ENCODE measurements around the gene HAPLN2. TPM values are rescaled to one million over a fixed set of nuclear protein-coding genes. Genes with fewer than 3 reads are reported as not detected.

The HAPLN2 gene
- total and polyA plus RNA-seq, 2 of the 8 experiments (the other 6 are each of a cell fraction or from before 2014, with no cell fraction given) = 0.19 to 0.51 TPM

DNA sequence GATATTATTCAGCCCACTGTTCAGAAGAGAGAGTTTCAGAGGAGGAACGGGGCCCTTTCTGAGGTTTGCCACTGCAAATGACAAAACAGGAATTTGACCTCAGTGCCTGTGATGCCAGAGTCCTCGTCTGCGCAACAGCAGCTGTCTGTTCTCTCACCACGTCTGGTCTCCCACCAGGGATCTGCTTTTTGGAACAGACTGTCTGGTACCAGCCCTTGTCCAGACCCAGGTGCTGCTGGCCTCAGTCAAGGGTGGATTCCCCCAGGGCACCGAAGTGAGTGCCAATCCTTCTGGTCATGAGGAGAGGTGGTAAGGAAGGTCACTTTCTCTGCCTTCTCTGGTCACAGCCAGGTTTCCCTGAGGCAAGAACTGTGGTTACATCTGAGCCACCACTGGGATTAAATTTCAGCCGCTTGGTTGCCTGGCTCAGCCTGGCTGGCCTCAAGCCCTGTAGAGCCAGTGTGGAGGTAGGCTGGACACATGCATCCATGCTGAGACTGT, 20.4 kb downstream of the HAPLN2 start:
- Histone ChIP-seq H3K36me3 (ENCODE audit: control insufficient read depth in 2 of 4, insufficient read depth in 4 of 4, low read length in 3 of 4) (no peaks in the 10 kb centered on the region), H3K27me3 (replicated peaks in 1 of 4; ENCODE audit: control insufficient read depth in 3 of 4, extremely low read depth in 1 of 4, insufficient read depth in 3 of 4, low read length in 3 of 4) (peaks cover 7 to 63% (median 54%) of the 10 kb centered on the region in 4 experiments), H3K4me3 (ENCODE audit: extremely low read depth in 1 of 4, insufficient read depth in 2 of 4, low read depth in 3 of 4, low read length in 4 of 4) (no peak overlapping the region), H2AK5ac (ENCODE audit: low read depth, low read length) (0 out of 2 replicates have a peak overlapping the region, but pooled peaks have one; percentile 34), H2BK12ac (ENCODE audit: low read depth, low read length) (peak overlapping the region; percentile 78; the same call in 1 of the 2 replicates), H3K4me1 (replicated peaks in 1 of 4; ENCODE audit: control insufficient read depth in 3 of 4, insufficient read depth in 4 of 4, low read length in 3 of 4) (peaks cover 3 to 21% (median 15%) of the 10 kb centered on the region in 4 experiments), H3K79me2 (ENCODE audit: control insufficient read depth in 1 of 2, insufficient read depth in 2 of 2, low read length in 2 of 2) (no peaks in the 10 kb centered on the region), H3K4me2 (ENCODE audit: insufficient read depth in 1 of 2, low read depth in 2 of 2, low read length in 2 of 2) (no peak overlapping the region), H3K9ac (replicated peaks in 1 of 4; ENCODE audit: extremely low read depth in 1 of 4, low read depth in 3 of 4, low read length in 3 of 4) (no peak overlapping the region), H3K56ac (replicated peaks; ENCODE audit: insufficient read length, low read depth, low read length) (no peak overlapping the region), H4K20me1 (replicated peaks in 1 of 2; ENCODE audit: control insufficient read depth in 1 of 2, insufficient read depth in 2 of 2, low read length in 2 of 2) (peaks cover 0 to 2% of the 10 kb centered on the region in 2 experiments), H3K23ac (ENCODE audit: insufficient read length) (no peak overlapping the region), H3K14ac (ENCODE audit: insufficient read length) (no peak overlapping the region), H4K91ac (replicated peaks; ENCODE audit: insufficient read length, low read length) (peak overlapping the region; percentile 41), H3K9me3 (ENCODE audit: insufficient read depth in 2 of 2, low read depth in 1 of 2, low read length in 1 of 2) (no peaks in the 10 kb centered on the region), H4K5ac (ENCODE audit: insufficient read length, low read depth, low read length) (no peak overlapping the region), H2BK15ac (ENCODE audit: low read length) (peak overlapping the region; percentile 85; the same call in 1 of the 2 replicates), H2BK20ac (ENCODE audit: low read length) (0 out of 2 replicates have a peak overlapping the region, but pooled peaks have one; percentile 41), H2BK120ac (replicated peaks; ENCODE audit: low read depth, low read length) (no peak overlapping the region), H3K18ac (ENCODE audit: extremely low read depth, low read length) (no peak overlapping the region), H3K27ac (ENCODE audit: low read depth, low read length) (no peak overlapping the region), H2BK5ac (ENCODE audit: low read depth, low read length) (no peak overlapping the region), H3K79me1 (ENCODE audit: low read depth, low read length) (no peaks in the 10 kb centered on the region; the same call in 1 of the 2 replicates), H2AFZ (ENCODE audit: low read length) (no peak overlapping the region), H3K4ac (replicated peaks; ENCODE audit: insufficient read length, low read depth, low read length) (no peak overlapping the region), H3K23me2 (ENCODE audit: low read depth, low read length) (peaks cover 11% of the 10 kb centered on the region; the same call in 1 of the 2 replicates), H4K8ac (ENCODE audit: extremely low read depth, insufficient read depth, low read length) (no peak overlapping the region)
- 88% methylated on average over 6 of the region's 6 CpGs; no CpG with 5 or more reads in 1 of the 2 experiments for WGBS, 2 experiments (ENCODE audit: extremely low coverage in 1 of 2, insufficient coverage in 1 of 2, insufficient read length in 1 of 2, insufficient replicate concordance in 2 of 2, low coverage in 1 of 2, low lambda C conversion rate in 2 of 2, missing lambda C conversion rate in 1 of 2)
- DNase-seq (ENCODE audit: low read depth in 1 of 2, low spot score in 2 of 2) = no peak
- ChIA-PET CTCF (ENCODE audit: partially characterized antibody) (interaction anchor here (0.6 to 43.0 kb wide), 6 partner anchors 4 to 195 kb away, joined by 3 to 868 read pairs (median 522); partner anchors contain the start of genes BCAN, HAPLN2, NES and TTC24), POLR2A (ENCODE audit: partially characterized antibody) (interaction anchor here (0.9 to 1.7 kb wide), 3 partner anchors 20 to 38 kb away, joined by 3 to 6 read pairs (median 3); partner anchors contain the start of gene HAPLN2)
- no peak for FAIRE-seq
- TF ChIP-seq MAFK (IDR thresholded peaks at IDR 0.05; ENCODE audit: low read depth, low read length) (no peak), NRF1 (IDR thresholded peaks at IDR 0.05; ENCODE audit: low read depth, low read length) (no peak), TBP (IDR thresholded peaks at IDR 0.05; ENCODE audit: low read depth, low read length) (no peak), TCF12 (IDR thresholded peaks at IDR 0.05; ENCODE audit: low read depth, low read length) (no peak)

Data from H1 (cell line).